MM.1S (cell line): ENCODE measurements around the gene RTCB.

ENCODE experiments used
- DNase-seq: peaks from one replicate; pipeline ENCODE4 v3.0.0-alpha.2; 2015
- H2AFZ ChIP-seq: fragments of 300-600 bp; sonication (generic); 2 replicates; pipeline ENCODE4 v1.6.0; 2016; ENCODE audit warnings: antibody characterized with exemption, low read length
- H3F3A ChIP-seq: fragments of 300-600 bp; sonication (generic); 2 replicates; pipeline ENCODE4 v1.6.1; 2016; ENCODE audit warnings: mild to moderate bottlenecking, antibody characterized with exemption, low read length, moderate library complexity, mixed read lengths; ENCODE audit not compliant: insufficient read depth
- H3K27ac ChIP-seq: fragments of 300-600 bp; sonication (generic); 2 replicates; pipeline ENCODE4 v1.5.1; 2016; ENCODE audit warnings: mild to moderate bottlenecking, low read length
- H3K27me3 ChIP-seq: fragments of 300-600 bp; sonication (generic); replicated peaks from 2 replicates; pipeline ENCODE4 v1.6.0; 2016; ENCODE audit warnings: low read length; ENCODE audit not compliant: insufficient read depth
- H3K36me3 ChIP-seq: fragments of 300-600 bp; sonication (generic); replicated peaks from 2 replicates; pipeline ENCODE4 v1.6.1; 2016; ENCODE audit warnings: mild to moderate bottlenecking, low read length, mixed read lengths; ENCODE audit not compliant: insufficient read depth
- H3K4me1 ChIP-seq: fragments of 300-600 bp; sonication (generic); 2 replicates; pipeline ENCODE4 v1.6.1; 2016; ENCODE audit warnings: low read length, mixed read lengths
- H3K4me2 ChIP-seq: fragments of 300-600 bp; sonication (generic); 2 replicates; pipeline ENCODE4 v1.6.0; 2016; ENCODE audit warnings: low read depth, low read length
- H3K4me3 ChIP-seq: fragments of 300-600 bp; sonication (generic); 2 replicates; pipeline ENCODE4 v1.5.1; 2016; ENCODE audit warnings: low read length, mixed read lengths
- H3K79me2 ChIP-seq: fragments of 300-600 bp; sonication (generic); 2 replicates; pipeline ENCODE4 v1.6.1; 2016; ENCODE audit warnings: mixed run types, low read length, mixed read lengths
- H3K9ac ChIP-seq: fragments of 300-600 bp; sonication (generic); 2 replicates; pipeline ENCODE4 v1.6.1; 2016; ENCODE audit warnings: low read length, mixed read lengths
- H3K9me2 ChIP-seq: fragments of 300-600 bp; sonication (generic); replicated peaks from 2 replicates; pipeline ENCODE4 v1.6.1; 2016; ENCODE audit warnings: mild to moderate bottlenecking, low read length, mixed read lengths; ENCODE audit not compliant: insufficient read depth
- H3K9me3 ChIP-seq: fragments of 300-600 bp; sonication (generic); replicated peaks from 2 replicates; pipeline ENCODE4 v1.6.1; 2016; ENCODE audit warnings: mild to moderate bottlenecking, low read length, mixed read lengths; ENCODE audit not compliant: insufficient read depth
- H4K20me1 ChIP-seq: fragments of 300-600 bp; sonication (generic); 2 replicates; pipeline ENCODE4 v1.6.1; 2016; ENCODE audit warnings: mild to moderate bottlenecking, low read length, moderate library complexity, mixed read lengths; ENCODE audit not compliant: insufficient read depth
- CTCF ChIP-seq: fragments of 300-600 bp; sonication (generic); IDR thresholded peaks from 2 replicates; pipeline ENCODE4 v1.5.1; 2016; ENCODE audit warnings: antibody characterized with exemption, low read length, mixed read lengths
- EZH2 ChIP-seq: fragments of 300-600 bp; sonication (generic); optimal IDR thresholded peaks from 2 replicates; pipeline ENCODE3; 2017; ENCODE audit warnings: low read depth, mild to moderate bottlenecking, antibody characterized with exemption, low read length, mixed read lengths
- EZH2phosphoT487 ChIP-seq: fragments of 300-600 bp; sonication (generic); IDR thresholded peaks from 2 replicates; pipeline ENCODE4 v1.6.1; 2018; ENCODE audit warnings: antibody characterized with exemption, low read length

Gene RTCB

GRCh38 chr22:32355760-32356159 is 56.3 kb downstream of the RTCB start:
- H3K79me2 ChIP-seq = no peaks in the 10 kb centered on the region
- H3K9me2 ChIP-seq = no peaks in the 10 kb centered on the region
- H3K4me1 ChIP-seq = no peaks in the 10 kb centered on the region
- DNase-seq = no peak
- TF ChIP-seq EZH2phosphoT487 (no peak), EZH2 (no peak), CTCF (no peak)
- no peaks in the 10 kb centered on the region for H3K27me3 ChIP-seq
- no peaks in the 10 kb centered on the region for H4K20me1 ChIP-seq
- H3K36me3 ChIP-seq = no peaks in the 10 kb centered on the region
- no peak overlapping the region for H3K4me3 ChIP-seq
- no peaks in the 10 kb centered on the region for H3F3A ChIP-seq
- no peak overlapping the region for H3K4me2 ChIP-seq
- H2AFZ ChIP-seq = no peak overlapping the region
- H3K27ac ChIP-seq = no peak overlapping the region
- no peaks in the 10 kb centered on the region for H3K9me3 ChIP-seq
- H3K9ac ChIP-seq = no peak overlapping the region

- no peaks in the 10 kb centered on the region for H4K20me1 ChIP-seq
- no peaks in the 10 kb centered on the region for H3K36me3 ChIP-seq
- no peaks in the 10 kb centered on the region for H3K27me3 ChIP-seq
- H3F3A ChIP-seq = no peaks in the 10 kb centered on the region
- no peak for DNase-seq
- no peaks in the 10 kb centered on the region for H3K79me2 ChIP-seq
- H3K27ac ChIP-seq = no peak overlapping the region
- H3K4me1 ChIP-seq = no peaks in the 10 kb centered on the region
- H3K9ac ChIP-seq = no peak overlapping the region
- H3K4me2 ChIP-seq = no peak overlapping the region
- H2AFZ ChIP-seq = no peak overlapping the region
- TF ChIP-seq CTCF (no peak), EZH2 (no peak), EZH2phosphoT487 (no peak)
- H3K9me2 ChIP-seq = no peaks in the 10 kb centered on the region
- H3K4me3 ChIP-seq = no peak overlapping the region
- H3K9me3 ChIP-seq = no peaks in the 10 kb centered on the region
Observed at GRCh38 chr22:32354360-32355351, 57.4 kb downstream of the RTCB start.

GRCh38 chr22:32353840-32354239 is 58.2 kb downstream of the RTCB start:
- TF ChIP-seq CTCF = no peak
- TF ChIP-seq EZH2 = no peak
- no peak for TF ChIP-seq EZH2phosphoT487
- no peak for DNase-seq
- H3K36me3 ChIP-seq = no peaks in the 10 kb centered on the region
- H3K9me3 ChIP-seq = no peaks in the 10 kb centered on the region
- H3F3A ChIP-seq = no peaks in the 10 kb centered on the region
- H3K79me2 ChIP-seq = no peaks in the 10 kb centered on the region
- no peaks in the 10 kb centered on the region for H3K9me2 ChIP-seq
- no peaks in the 10 kb centered on the region for H3K4me1 ChIP-seq
- H3K9ac ChIP-seq = no peak overlapping the region
- H2AFZ ChIP-seq = no peak overlapping the region
- no peaks in the 10 kb centered on the region for H3K27me3 ChIP-seq
- no peaks in the 10 kb centered on the region for H4K20me1 ChIP-seq
- H3K27ac ChIP-seq = no peak overlapping the region
- H3K4me3 ChIP-seq = no peak overlapping the region
- H3K4me2 ChIP-seq = no peak overlapping the region
